ENCODE results near the gene MRTFA. TPM values are rescaled to one million over a fixed set of nuclear protein-coding genes. Genes with fewer than 3 reads are reported as not detected.

The MRTFA gene
- total RNA-seq, 6 donors from 2014 or later = 47.9 to 178 (median 61.3) TPM

DNA sequence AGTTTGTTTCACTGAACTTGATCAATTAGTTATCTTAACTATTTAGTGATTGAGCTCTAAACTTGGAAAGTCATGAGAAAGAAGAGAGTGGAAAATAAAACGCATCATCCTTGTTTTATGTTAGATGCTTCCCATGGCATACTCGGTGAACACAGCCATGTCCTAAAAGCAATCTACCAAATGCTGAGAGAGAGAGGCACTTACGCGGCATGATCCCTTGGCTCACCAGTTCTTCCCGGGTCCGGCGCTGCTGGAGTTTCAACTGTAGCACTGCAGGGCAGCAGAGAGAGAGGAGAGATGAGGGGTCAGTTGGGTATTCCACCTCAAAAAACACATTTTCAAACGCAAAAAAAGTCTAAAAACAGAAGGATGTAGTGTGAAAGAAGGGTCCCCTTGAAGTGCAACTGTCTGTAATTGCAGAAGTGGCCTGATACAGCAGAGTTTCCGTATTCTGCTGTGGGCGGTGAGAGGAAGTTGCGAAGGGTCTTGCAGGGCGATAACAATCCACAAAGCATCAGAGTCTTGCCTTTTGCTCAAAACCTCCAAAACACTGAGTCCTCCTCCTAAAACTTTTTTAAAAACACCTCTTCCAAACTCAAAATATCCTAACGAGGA lies 173.4 kb downstream of the MRTFA start:
- TF ChIP-seq POLR2A (IDR thresholded peaks at IDR 0.05) = no peak
- no peak for TF ChIP-seq EP300 (IDR thresholded peaks at IDR 0.05)
- no peaks in the 10 kb centered on the region for H3K9me3 ChIP-seq
- H3K4me1 ChIP-seq = peaks cover 0 to 22% (median 12%) of the 10 kb centered on the region in 4 donors
- DNase-seq (peak in 1 of 2 donors; percentile 58), ATAC-seq (ENCODE audit: low FRiP score in 2 of 2) (peak in 1 of 2 donors; percentile 85)
- peak overlapping the region in 3 of 4 donors; percentile 24 to 43 (median 38) for H3K4me3 ChIP-seq
- 57 to 59% methylated on average over 13 of the region's 13 CpGs for WGBS, 2 donors
- peaks cover 0 to 12% (median 2%) of the 10 kb centered on the region in 4 donors for H3K36me3 ChIP-seq
- no peaks in the 10 kb centered on the region for H3K27me3 ChIP-seq
- H3K27ac ChIP-seq = peak overlapping the region; percentile 52 to 77 (median 64)

DNA sequence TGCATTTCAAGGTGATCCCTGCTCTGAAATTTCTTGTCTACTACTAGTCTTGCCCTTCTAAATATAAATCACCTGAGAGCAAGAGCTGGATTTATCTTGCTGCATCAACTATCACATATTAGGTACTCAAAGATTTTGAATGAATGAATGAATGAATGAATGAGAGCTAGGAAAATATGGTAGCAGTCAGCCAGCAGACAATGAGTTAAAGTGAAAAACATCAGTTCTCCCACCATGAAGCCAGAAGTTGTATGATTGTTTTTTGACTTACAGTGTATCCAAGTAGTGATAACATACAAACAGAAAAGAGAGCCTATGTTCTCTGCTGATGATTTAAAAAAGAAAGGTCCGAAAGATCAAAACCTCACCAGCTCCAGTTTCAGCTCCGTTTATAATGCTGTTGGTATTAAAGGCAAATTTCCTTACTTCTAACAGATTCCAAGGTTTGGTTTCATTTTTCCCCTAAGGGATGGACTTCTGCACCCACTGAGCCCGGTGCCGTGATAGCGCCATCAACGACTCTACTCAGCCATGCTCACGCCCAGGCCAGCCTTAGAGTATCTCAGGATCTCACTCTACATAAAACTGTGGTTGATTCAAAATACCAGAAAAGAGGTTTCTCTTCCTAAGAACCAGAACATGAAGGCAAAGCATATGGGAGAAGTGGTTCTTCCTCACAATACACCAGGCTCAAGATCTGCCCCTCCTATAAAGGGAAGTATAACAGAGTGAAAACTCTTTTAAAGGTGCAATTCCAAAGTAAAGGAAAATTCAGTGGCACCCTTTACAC lies 174.1 kb downstream of the MRTFA start:
- WGBS, 2 donors = 47 to 58% methylated on average over 7 of the region's 7 CpGs
- H3K27me3 ChIP-seq = no peaks in the 10 kb centered on the region
- H3K27ac ChIP-seq = peak overlapping the region; percentile 52 to 77 (median 64)
- TF ChIP-seq EP300 (IDR thresholded peaks at IDR 0.05) (no peak), POLR2AphosphoS5 (IDR thresholded peaks at IDR 0.05) (no peak), POLR2A (IDR thresholded peaks at IDR 0.05) (no peak)
- TF ChIP-seq, protein P1, sequence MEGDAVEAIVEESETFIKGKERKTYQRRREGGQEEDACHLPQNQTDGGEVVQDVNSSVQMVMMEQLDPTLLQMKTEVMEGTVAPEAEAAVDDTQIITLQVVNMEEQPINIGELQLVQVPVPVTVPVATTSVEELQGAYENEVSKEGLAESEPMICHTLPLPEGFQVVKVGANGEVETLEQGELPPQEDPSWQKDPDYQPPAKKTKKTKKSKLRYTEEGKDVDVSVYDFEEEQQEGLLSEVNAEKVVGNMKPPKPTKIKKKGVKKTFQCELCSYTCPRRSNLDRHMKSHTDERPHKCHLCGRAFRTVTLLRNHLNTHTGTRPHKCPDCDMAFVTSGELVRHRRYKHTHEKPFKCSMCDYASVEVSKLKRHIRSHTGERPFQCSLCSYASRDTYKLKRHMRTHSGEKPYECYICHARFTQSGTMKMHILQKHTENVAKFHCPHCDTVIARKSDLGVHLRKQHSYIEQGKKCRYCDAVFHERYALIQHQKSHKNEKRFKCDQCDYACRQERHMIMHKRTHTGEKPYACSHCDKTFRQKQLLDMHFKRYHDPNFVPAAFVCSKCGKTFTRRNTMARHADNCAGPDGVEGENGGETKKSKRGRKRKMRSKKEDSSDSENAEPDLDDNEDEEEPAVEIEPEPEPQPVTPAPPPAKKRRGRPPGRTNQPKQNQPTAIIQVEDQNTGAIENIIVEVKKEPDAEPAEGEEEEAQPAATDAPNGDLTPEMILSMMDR (IDR thresholded peaks at IDR 0.05) = no peak
- DNase-seq (no peak), ATAC-seq (ENCODE audit: low FRiP score in 2 of 2) (peak; percentile 16 to 66)
- peak overlapping the region in 3 of 4 donors; percentile 24 to 43 (median 38) for H3K4me3 ChIP-seq
- no peaks in the 10 kb centered on the region for H3K9me3 ChIP-seq
- H3K36me3 ChIP-seq = peaks cover 0 to 14% (median 2%) of the 10 kb centered on the region in 4 donors
- H3K4me1 ChIP-seq = peaks cover 0 to 20% (median 10%) of the 10 kb centered on the region in 4 donors

DNA sequence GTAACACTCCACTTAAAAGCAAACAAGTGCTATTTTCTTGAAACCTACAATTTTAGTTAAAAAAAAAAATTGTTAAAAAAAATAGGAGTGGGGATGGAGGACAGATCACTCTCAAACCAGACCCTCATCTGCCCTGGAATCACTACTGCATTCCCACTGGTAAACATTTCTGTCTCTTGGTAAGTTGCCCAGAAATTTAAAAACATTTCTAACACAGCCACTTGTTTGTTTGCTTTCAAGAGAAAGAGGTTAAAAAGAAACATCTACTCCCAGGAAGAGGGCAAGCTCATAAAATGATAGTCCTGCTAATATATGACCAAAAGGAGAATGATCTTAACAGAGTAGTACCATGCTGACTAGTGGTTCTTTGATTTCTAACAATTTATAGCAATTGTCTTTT lies 182.8 kb downstream of the MRTFA start:
- Histone ChIP-seq H3K27ac (peak overlapping the region in 2 of 4 donors; percentile 36 to 48), H3K4me3 (no peak overlapping the region), H3K4me1 (peaks cover 34 to 49% (median 38%) of the 10 kb centered on the region in 4 donors), H3K9me3 (no peaks in the 10 kb centered on the region), H3K27me3 (no peaks in the 10 kb centered on the region), H3K36me3 (peaks cover 0 to 3% (median 0%) of the 10 kb centered on the region in 4 donors)
- TF ChIP-seq, protein P1 (IDR thresholded peaks at IDR 0.05) = no peak
- TF ChIP-seq POLR2AphosphoS5 (IDR thresholded peaks at IDR 0.05) (no peak), POLR2A (IDR thresholded peaks at IDR 0.05) (no peak), EP300 (IDR thresholded peaks at IDR 0.05) (no peak)
- ATAC-seq (ENCODE audit: low FRiP score in 2 of 2) (no peak), DNase-seq (no peak)

DNA sequence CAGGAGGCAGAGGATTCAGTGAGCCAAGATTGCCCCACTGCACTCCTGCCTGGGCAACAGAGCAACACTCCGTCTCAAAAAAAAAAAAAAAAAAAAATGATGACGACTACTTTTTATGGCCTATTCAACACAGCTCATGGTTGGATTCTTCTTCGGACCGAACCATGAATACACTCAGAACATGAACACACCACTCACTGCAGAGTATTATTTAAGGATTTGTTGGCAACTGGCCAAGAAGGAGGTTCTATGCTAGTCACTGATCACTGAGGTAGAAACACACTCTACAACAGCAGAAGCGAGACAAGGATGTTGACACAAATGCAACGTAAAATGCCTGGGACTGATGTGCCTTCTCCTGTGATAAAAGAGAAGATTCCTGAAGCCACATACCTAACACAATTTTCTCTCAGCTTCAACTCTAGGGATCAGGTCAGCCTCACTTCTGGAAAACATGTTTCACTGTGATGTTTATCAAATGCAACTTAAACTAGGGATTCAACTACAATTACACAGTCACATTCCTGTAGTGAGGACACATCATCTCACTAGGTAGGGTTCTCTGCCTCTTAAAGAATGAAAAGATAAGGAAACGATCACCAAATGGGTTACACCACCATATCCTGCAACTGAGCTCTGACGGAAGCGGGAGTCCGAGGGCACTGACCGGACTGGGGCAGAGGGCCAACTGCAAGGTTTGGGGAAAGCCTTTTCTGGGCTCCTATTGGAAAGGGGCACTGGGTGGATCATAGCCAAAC lies 183.6 kb downstream of the MRTFA start:
- Histone ChIP-seq H3K9me3 (no peaks in the 10 kb centered on the region), H3K27me3 (no peaks in the 10 kb centered on the region), H3K36me3 (peaks cover 0 to under 1% (median 0%) of the 10 kb centered on the region in 4 donors), H3K27ac (peak overlapping the region in 2 of 4 donors; percentile 36 to 48), H3K4me1 (peaks cover 34 to 57% (median 40%) of the 10 kb centered on the region in 4 donors), H3K4me3 (no peak overlapping the region)
- TF ChIP-seq, protein P1 (IDR thresholded peaks at IDR 0.05) = no peak
- TF ChIP-seq POLR2AphosphoS5 (IDR thresholded peaks at IDR 0.05) (no peak), EP300 (IDR thresholded peaks at IDR 0.05) (no peak), POLR2A (IDR thresholded peaks at IDR 0.05) (no peak)
- ATAC-seq (ENCODE audit: low FRiP score in 2 of 2) = peak; percentile 38 to 48
- DNase-seq = no peak
- WGBS, 2 donors = 64 to 69% methylated on average over 11 of the region's 11 CpGs

DNA sequence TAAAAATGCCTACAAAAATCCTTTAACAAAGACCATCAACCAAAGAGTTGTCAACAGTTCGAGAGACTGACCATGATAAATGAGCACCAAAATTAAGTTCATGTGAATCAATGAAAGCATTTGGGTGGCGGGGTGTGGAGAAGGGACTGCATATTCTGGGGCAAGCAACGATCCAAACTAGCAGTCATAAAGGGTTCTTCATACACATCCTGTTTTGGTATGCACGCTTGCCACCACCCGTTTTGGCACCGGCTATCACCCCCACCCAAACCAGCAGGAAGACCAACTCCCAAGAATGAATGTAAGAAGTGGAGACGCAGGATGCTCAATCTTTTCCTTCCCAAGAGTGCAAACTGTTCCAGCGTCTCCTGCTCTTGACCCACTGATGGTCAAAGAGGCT lies 185.3 kb downstream of the MRTFA start:
- H3K4me1 ChIP-seq = peaks cover 37 to 74% (median 43%) of the 10 kb centered on the region in 4 donors
- TF ChIP-seq POLR2A (IDR thresholded peaks at IDR 0.05) (no peak), POLR2AphosphoS5 (IDR thresholded peaks at IDR 0.05) (no peak), EP300 (IDR thresholded peaks at IDR 0.05) (no peak)
- TF ChIP-seq, protein P1 (IDR thresholded peaks at IDR 0.05) = no peak

More for the DNA sequence above, 185.3 kb downstream of the MRTFA start:
- peak overlapping the region in 2 of 4 donors; percentile 19 to 31 for H3K27ac ChIP-seq
- H3K4me3 ChIP-seq = no peak overlapping the region
- DNase-seq = no peak
- no peak for ATAC-seq (ENCODE audit: low FRiP score in 2 of 2)
- H3K36me3 ChIP-seq = no peaks in the 10 kb centered on the region
- WGBS, 2 donors = 32 to 46% methylated on average over 8 of the region's 8 CpGs
- H3K9me3 ChIP-seq = no peaks in the 10 kb centered on the region
- H3K27me3 ChIP-seq = no peaks in the 10 kb centered on the region
